LHCN-M2 (cell line): ENCODE data around the gene POU3F3. TPM values are rescaled to one million over a fixed set of nuclear protein-coding genes. Genes with fewer than 3 reads are reported as not detected.

Experiments used
- total RNA-seq: library from RNA; depleted of rRNA; stranded (reverse); fragments of >200 nt; gene quantifications from 2 replicates; pipeline ENCODE4 v1.2.3, GENCODE V29; 2014; rRNA removed

POU3F3 gene
- total RNA-seq, 1 experiment from 2014 or later = not detected

Other genes with a start within 250 kb of the POU3F3 start
- gene MRPS9, start 184.0 kb downstream of the POU3F3 start, total RNA-seq = 22.1 and 24.3 TPM in 2 replicates